Activated naive CD4-positive, alpha-beta T cell treated with anti-CD3 and anti-CD28 coated beads, Interleukin-2, amount 10 ng/mL, durations not matched to agents 7 days and 5 days (primary cell): Measurements from ENCODE around the gene FCGR2B.
"Not testable (repeated sequence)": the region's sequence is repeated elsewhere in the genome, so short reads cannot be mapped to it uniquely, and the experiment has no call there.

Source experiments
- CTCF ChIA-PET: fragments of 350-600 bp; sonication (Branson Sonifier 250); formaldehyde crosslinking; loops from one replicate; lab custom pipeline; 2021; ENCODE audit warnings: antibody characterized with exemption; lab: Charles Lee
- DNase-seq: peaks from one replicate; pipeline ENCODE4 v3.0.0-alpha.2; 2020
- H3K27ac Mint-ChIP-seq: one replicate; pipeline ENCODE4 v1.8.0; 2021; ENCODE audit warnings: mild to moderate bottlenecking, moderate library complexity, mixed read lengths
- H3K27me3 Mint-ChIP-seq: one replicate; pipeline ENCODE4 v1.8.0; 2021; ENCODE audit warnings: mild to moderate bottlenecking, mixed read lengths
- H3K36me3 Mint-ChIP-seq: one replicate; pipeline ENCODE4 v1.8.0; 2021; ENCODE audit warnings: mixed read lengths
- H3K4me1 Mint-ChIP-seq: one replicate; pipeline ENCODE4 v1.8.0; 2021; ENCODE audit warnings: mixed read lengths
- H3K4me3 Mint-ChIP-seq: one replicate; pipeline ENCODE4 v1.8.0; 2021; ENCODE audit warnings: mild to moderate bottlenecking, moderate library complexity, mixed read lengths
- H3K9me3 Mint-ChIP-seq: one replicate; pipeline ENCODE4 v1.8.0; 2021; ENCODE audit warnings: mixed read lengths

FCGR2B gene

GRCh38 chr1:161636976-161637375 lies 26.0 kb upstream of the FCGR2B start:
- H3K9me3 Mint-ChIP-seq, H3K36me3 Mint-ChIP-seq, H3K4me3 Mint-ChIP-seq, DNase-seq, H3K27me3 Mint-ChIP-seq, CTCF ChIA-PET: not testable (repeated sequence)
- Mint-ChIP-seq H3K27ac (peak overlapping the region; percentile 29), H3K4me1 (peaks cover 19% of the 10 kb centered on the region)

- H3K36me3 Mint-ChIP-seq, CTCF ChIA-PET, H3K27ac Mint-ChIP-seq, H3K9me3 Mint-ChIP-seq, H3K4me3 Mint-ChIP-seq, DNase-seq, H3K27me3 Mint-ChIP-seq: not testable (repeated sequence)
- peaks cover 26% of the 10 kb centered on the region for H3K4me1 Mint-ChIP-seq
These were observed 24.5 kb upstream of the FCGR2B start for GRCh38 chr1:161638251-161638993.

GRCh38 chr1:161639203-161639602 lies 23.7 kb upstream of the FCGR2B start:
- H3K27me3 Mint-ChIP-seq, H3K9me3 Mint-ChIP-seq, DNase-seq, H3K4me3 Mint-ChIP-seq, CTCF ChIA-PET, H3K27ac Mint-ChIP-seq, H3K36me3 Mint-ChIP-seq: not testable (repeated sequence)
- H3K4me1 Mint-ChIP-seq: peaks cover 26% of the 10 kb centered on the region

- H3K4me1 Mint-ChIP-seq, H3K27ac Mint-ChIP-seq, H3K36me3 Mint-ChIP-seq, DNase-seq, H3K9me3 Mint-ChIP-seq, CTCF ChIA-PET, H3K4me3 Mint-ChIP-seq: not testable (repeated sequence)
- H3K27me3 Mint-ChIP-seq: peaks cover 19% of the 10 kb centered on the region
These were observed 20.2 kb upstream of the FCGR2B start for GRCh38 chr1:161642697-161643096.

- peaks cover 21% of the 10 kb centered on the region for H3K27me3 Mint-ChIP-seq
- H3K4me3 Mint-ChIP-seq, CTCF ChIA-PET, H3K36me3 Mint-ChIP-seq, H3K4me1 Mint-ChIP-seq, DNase-seq, H3K27ac Mint-ChIP-seq, H3K9me3 Mint-ChIP-seq: not testable (repeated sequence)
These were observed 19.3 kb upstream of the FCGR2B start for GRCh38 chr1:161643481-161644208.

GRCh38 chr1:161644855-161645254 lies 18.1 kb upstream of the FCGR2B start:
- not testable (repeated sequence) for H3K4me3 Mint-ChIP-seq, H3K9me3 Mint-ChIP-seq, H3K27ac Mint-ChIP-seq

GRCh38 chr1:161647507-161648360 lies 15.2 kb upstream of the FCGR2B start:
- CTCF ChIA-PET: interaction anchor here (0.6 to 1.5 kb wide), 4 partner anchors 85 to 94 kb away, joined by 3 to 10 read pairs (median 6); no protein-coding TSS in a partner anchor
- H3K9me3 Mint-ChIP-seq, H3K4me3 Mint-ChIP-seq, H3K4me1 Mint-ChIP-seq, H3K27ac Mint-ChIP-seq, H3K36me3 Mint-ChIP-seq: not testable (repeated sequence)
- H3K27me3 Mint-ChIP-seq: peaks cover 29% of the 10 kb centered on the region
- peak; percentile 20 for DNase-seq

More at GRCh38 chr1:161644855-161645254, 18.1 kb upstream of the FCGR2B start:
- CTCF ChIA-PET, H3K4me1 Mint-ChIP-seq, H3K36me3 Mint-ChIP-seq, DNase-seq: not testable (repeated sequence)
- peaks cover 23% of the 10 kb centered on the region for H3K27me3 Mint-ChIP-seq

GRCh38 chr1:161653541-161653940 lies 9.4 kb upstream of the FCGR2B start:
- H3K27me3 Mint-ChIP-seq, DNase-seq: not testable (repeated sequence)

GRCh38 chr1:161653971-161654370 lies 9.0 kb upstream of the FCGR2B start:
- CTCF ChIA-PET, DNase-seq, H3K4me1 Mint-ChIP-seq, H3K9me3 Mint-ChIP-seq, H3K4me3 Mint-ChIP-seq, H3K27ac Mint-ChIP-seq, H3K36me3 Mint-ChIP-seq, H3K27me3 Mint-ChIP-seq: not testable (repeated sequence)

More at GRCh38 chr1:161653541-161653940, 9.4 kb upstream of the FCGR2B start:
- H3K9me3 Mint-ChIP-seq, CTCF ChIA-PET, H3K27ac Mint-ChIP-seq, H3K4me3 Mint-ChIP-seq, H3K4me1 Mint-ChIP-seq, H3K36me3 Mint-ChIP-seq: not testable (repeated sequence)

- H3K27me3 Mint-ChIP-seq, H3K9me3 Mint-ChIP-seq, DNase-seq, H3K27ac Mint-ChIP-seq, H3K4me1 Mint-ChIP-seq, H3K36me3 Mint-ChIP-seq, CTCF ChIA-PET, H3K4me3 Mint-ChIP-seq: not testable (repeated sequence)
These were observed 4.4 kb upstream of the FCGR2B start for GRCh38 chr1:161658524-161658923.

GRCh38 chr1:161661660-161662311 lies 1.2 kb upstream of the FCGR2B start:
- CTCF ChIA-PET, H3K4me3 Mint-ChIP-seq, H3K27ac Mint-ChIP-seq, DNase-seq, H3K9me3 Mint-ChIP-seq, H3K4me1 Mint-ChIP-seq, H3K27me3 Mint-ChIP-seq, H3K36me3 Mint-ChIP-seq: not testable (repeated sequence)

- H3K4me1 Mint-ChIP-seq, H3K9me3 Mint-ChIP-seq, CTCF ChIA-PET, H3K4me3 Mint-ChIP-seq, H3K27ac Mint-ChIP-seq, H3K27me3 Mint-ChIP-seq, H3K36me3 Mint-ChIP-seq, DNase-seq: not testable (repeated sequence)
These were observed 626 bp downstream of the FCGR2B start for GRCh38 chr1:161663569-161663968.

- H3K4me3 Mint-ChIP-seq, H3K27me3 Mint-ChIP-seq, H3K27ac Mint-ChIP-seq, H3K9me3 Mint-ChIP-seq, CTCF ChIA-PET, H3K36me3 Mint-ChIP-seq, H3K4me1 Mint-ChIP-seq, DNase-seq: not testable (repeated sequence)
These were observed 1.7 kb downstream of the FCGR2B start for GRCh38 chr1:161664689-161665088.
